ENCODE results near the gene MYO1D. TPM values are rescaled to one million over a fixed set of nuclear protein-coding genes. Genes with fewer than 3 reads are reported as not detected.
A peak's percentile ranks its signal among the peaks of the same experiment; 100 is the strongest.

MYO1D gene
- total and polyA plus RNA-seq, 2 of the 13 experiments (the other 11 are each of a cell fraction or from before 2014, with no cell fraction given): 13.2 to 17.3 TPM

DNA sequence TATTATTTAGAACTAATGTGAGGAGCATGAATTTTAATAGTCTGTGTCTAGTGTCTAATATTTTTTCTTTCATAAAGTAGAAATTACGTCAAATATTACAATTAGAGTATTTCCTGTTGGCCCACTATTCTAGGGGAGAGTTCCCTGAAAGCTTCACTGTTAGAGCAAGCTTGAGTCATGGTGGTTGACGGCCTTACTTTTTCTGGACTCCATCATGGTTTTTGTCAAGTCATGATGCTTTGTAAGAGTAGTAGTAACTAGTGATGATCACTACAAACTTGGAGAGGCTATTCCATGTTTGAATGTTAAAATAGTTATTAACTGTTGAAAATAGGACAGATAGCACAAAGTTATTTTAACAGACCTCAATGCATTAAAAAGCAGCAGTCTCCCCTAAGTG, 431.0 kb downstream of the MYO1D start:
- ChIA-PET CTCF (ENCODE audit: low intra/inter-chr PET ratio, low total read pairs) (no interaction called here), POLR2A (no interaction called here)
- ATAC-seq: no peak
- peak overlapping the region; percentile 91 for H3K9ac ChIP-seq (ENCODE audit: insufficient read depth, low read depth, low read length)
- WGBS (ENCODE audit: low lambda C conversion rate): 41% methylated on average over 2 of the region's 2 CpGs
- TF ChIP-seq KDM2A (CRISPR knock-in tag; IDR thresholded peaks at IDR 0.05; ENCODE audit: borderline replicate concordance, low read depth): no peak
- 0 out of 4 replicates have a peak, but pooled peaks of 1 of the 2 experiments have one; percentile 44 for TF ChIP-seq MAFK (conservative IDR thresholded peaks at IDR 0.05 in 1 of 2, IDR thresholded peaks at IDR 0.05 in 1 of 2; ENCODE audit: low read length in 2 of 2)
- TF ChIP-seq NFE2L2 (IDR thresholded peaks at IDR 0.05; ENCODE audit: low read length): peak; percentile 84
- TF ChIP-seq, protein P1, sequence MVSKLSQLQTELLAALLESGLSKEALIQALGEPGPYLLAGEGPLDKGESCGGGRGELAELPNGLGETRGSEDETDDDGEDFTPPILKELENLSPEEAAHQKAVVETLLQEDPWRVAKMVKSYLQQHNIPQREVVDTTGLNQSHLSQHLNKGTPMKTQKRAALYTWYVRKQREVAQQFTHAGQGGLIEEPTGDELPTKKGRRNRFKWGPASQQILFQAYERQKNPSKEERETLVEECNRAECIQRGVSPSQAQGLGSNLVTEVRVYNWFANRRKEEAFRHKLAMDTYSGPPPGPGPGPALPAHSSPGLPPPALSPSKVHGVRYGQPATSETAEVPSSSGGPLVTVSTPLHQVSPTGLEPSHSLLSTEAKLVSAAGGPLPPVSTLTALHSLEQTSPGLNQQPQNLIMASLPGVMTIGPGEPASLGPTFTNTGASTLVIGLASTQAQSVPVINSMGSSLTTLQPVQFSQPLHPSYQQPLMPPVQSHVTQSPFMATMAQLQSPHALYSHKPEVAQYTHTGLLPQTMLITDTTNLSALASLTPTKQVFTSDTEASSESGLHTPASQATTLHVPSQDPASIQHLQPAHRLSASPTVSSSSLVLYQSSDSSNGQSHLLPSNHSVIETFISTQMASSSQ (IDR thresholded peaks at IDR 0.05; ENCODE audit: low read depth): no peak
- TF ChIP-seq, protein P1 (CRISPR knock-in tag; IDR thresholded peaks at IDR 0.05; ENCODE audit: borderline replicate concordance): no peak
- no peak for TF ChIP-seq TBL1XR1 (IDR thresholded peaks at IDR 0.05; ENCODE audit: borderline replicate concordance, low read length, partially characterized antibody)
- TF ChIP-seq MAFF (IDR thresholded peaks at IDR 0.05; ENCODE audit: low read depth, low read length): 0 out of 2 replicates have a peak, but pooled peaks have one; percentile 24
- TF ChIP-seq, protein P2, sequence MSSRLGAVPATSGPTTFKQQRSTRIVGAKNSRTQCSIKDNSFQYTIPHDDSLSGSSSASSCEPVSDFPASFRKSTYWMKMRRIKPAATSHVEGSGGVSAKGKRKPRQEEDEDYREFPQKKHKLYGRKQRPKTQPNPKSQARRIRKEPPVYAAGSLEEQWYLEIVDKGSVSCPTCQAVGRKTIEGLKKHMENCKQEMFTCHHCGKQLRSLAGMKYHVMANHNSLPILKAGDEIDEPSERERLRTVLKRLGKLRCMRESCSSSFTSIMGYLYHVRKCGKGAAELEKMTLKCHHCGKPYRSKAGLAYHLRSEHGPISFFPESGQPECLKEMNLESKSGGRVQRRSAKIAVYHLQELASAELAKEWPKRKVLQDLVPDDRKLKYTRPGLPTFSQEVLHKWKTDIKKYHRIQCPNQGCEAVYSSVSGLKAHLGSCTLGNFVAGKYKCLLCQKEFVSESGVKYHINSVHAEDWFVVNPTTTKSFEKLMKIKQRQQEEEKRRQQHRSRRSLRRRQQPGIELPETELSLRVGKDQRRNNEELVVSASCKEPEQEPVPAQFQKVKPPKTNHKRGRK (CRISPR knock-in tag; IDR thresholded peaks at IDR 0.05): no peak
- TF ChIP-seq, protein P3, sequence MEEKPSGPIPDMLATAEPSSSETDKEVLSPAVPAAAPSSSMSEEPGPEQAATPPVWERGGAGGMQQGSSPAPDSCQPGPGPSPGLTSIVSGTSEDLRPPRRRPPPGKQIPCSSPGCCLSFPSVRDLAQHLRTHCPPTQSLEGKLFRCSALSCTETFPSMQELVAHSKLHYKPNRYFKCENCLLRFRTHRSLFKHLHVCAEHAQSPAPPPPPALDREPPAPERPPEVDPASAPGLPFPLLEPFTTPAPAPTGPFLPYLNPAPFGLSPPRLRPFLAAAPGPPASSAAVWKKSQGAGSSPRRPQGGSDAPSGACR (CRISPR knock-in tag; IDR thresholded peaks at IDR 0.05): no peak
- TF ChIP-seq, protein P4, sequence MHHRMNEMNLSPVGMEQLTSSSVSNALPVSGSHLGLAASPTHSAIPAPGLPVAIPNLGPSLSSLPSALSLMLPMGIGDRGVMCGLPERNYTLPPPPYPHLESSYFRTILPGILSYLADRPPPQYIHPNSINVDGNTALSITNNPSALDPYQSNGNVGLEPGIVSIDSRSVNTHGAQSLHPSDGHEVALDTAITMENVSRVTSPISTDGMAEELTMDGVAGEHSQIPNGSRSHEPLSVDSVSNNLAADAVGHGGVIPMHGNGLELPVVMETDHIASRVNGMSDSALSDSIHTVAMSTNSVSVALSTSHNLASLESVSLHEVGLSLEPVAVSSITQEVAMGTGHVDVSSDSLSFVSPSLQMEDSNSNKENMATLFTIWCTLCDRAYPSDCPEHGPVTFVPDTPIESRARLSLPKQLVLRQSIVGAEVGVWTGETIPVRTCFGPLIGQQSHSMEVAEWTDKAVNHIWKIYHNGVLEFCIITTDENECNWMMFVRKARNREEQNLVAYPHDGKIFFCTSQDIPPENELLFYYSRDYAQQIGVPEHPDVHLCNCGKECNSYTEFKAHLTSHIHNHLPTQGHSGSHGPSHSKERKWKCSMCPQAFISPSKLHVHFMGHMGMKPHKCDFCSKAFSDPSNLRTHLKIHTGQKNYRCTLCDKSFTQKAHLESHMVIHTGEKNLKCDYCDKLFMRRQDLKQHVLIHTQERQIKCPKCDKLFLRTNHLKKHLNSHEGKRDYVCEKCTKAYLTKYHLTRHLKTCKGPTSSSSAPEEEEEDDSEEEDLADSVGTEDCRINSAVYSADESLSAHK (CRISPR knock-in tag; IDR thresholded peaks at IDR 0.05; ENCODE audit: borderline replicate concordance): no peak
- TF ChIP-seq ARHGAP35 (CRISPR knock-in tag; IDR thresholded peaks at IDR 0.05; ENCODE audit: borderline replicate concordance): no peak
- no peak for TF ChIP-seq ELF4 (CRISPR knock-in tag; IDR thresholded peaks at IDR 0.05; ENCODE audit: borderline replicate concordance)
- FAIRE-seq: peak; percentile 46
- intact Hi-C loops (cut with micrococcal nuclease; ENCODE audit: unreplicated experiment): no loop called here
- H3K36me3 ChIP-seq (replicated peaks in 1 of 2; ENCODE audit: control insufficient read depth in 1 of 2, insufficient read depth in 2 of 2, low read length in 2 of 2): peaks cover 4 to 25% of the 10 kb centered on the region in 2 experiments
- no peak overlapping the region for H2AFZ ChIP-seq (ENCODE audit: low read length)
- no peak for DNase-seq (ENCODE audit: low spot score)
- in situ Hi-C loops (cut with HindIII; ENCODE audit: extremely low pct_ligation_motif_present, low pct_unique_long_range_greater_than_20kb): no loop called here
- peak overlapping the region; percentile 97 for H3K4me2 ChIP-seq (ENCODE audit: low read depth, low read length)
- peaks cover 48% of the 10 kb centered on the region for H3K4me1 ChIP-seq (ENCODE audit: insufficient read depth, low read length)
- H4K20me1 ChIP-seq (ENCODE audit: insufficient read depth, low read length): peaks cover 15% of the 10 kb centered on the region
- no peaks in the 10 kb centered on the region for H3K9me3 ChIP-seq (ENCODE audit: low read length)
- peaks cover 51% of the 10 kb centered on the region for H3K79me2 ChIP-seq (ENCODE audit: insufficient read depth, low read length)
- H3K27me3 ChIP-seq (ENCODE audit: control insufficient read depth in 1 of 2, insufficient read depth in 2 of 2, low read length in 2 of 2): no peaks in the 10 kb centered on the region
- H3K27ac ChIP-seq (ENCODE audit: extremely low read length, insufficient read depth, low read length): no peak overlapping the region
- BruUV-seq (replicated peaks): no TSS peak
- H3K4me3 ChIP-seq (replicated peaks in 1 of 3; ENCODE audit: insufficient read depth in 1 of 3, low read depth in 2 of 3, low read length in 3 of 3): peak overlapping the region; percentile 81 to 97 (median 88); a peak in 5 of 6 replicates

Data from HepG2 (cell line).